GM12891 (cell line): ENCODE data around the gene ETDA.

Source experiments
- POLR2A ChIP-seq: IDR thresholded peaks from 2 replicates; pipeline ENCODE4 v1.6.1; 2011; ENCODE audit warnings: low read depth, low read length, control low read depth
- POLR2AphosphoS5 ChIP-seq: IDR thresholded peaks from 2 replicates; pipeline ENCODE4 v1.6.1; 2011; ENCODE audit warnings: low read depth, low read length, control low read depth

- TF ChIP-seq POLR2AphosphoS5: no peak
- TF ChIP-seq POLR2A: no peak
Observed at GRCh38 chrX:135257469-135257868, 5.6 kb downstream of the ETDA start.
